Measurements from ENCODE around the gene ISCA1. TPM values are rescaled to one million over a fixed set of nuclear protein-coding genes. Genes with fewer than 3 reads are reported as not detected.
"Not testable (repeated sequence)": the region's sequence is repeated elsewhere in the genome, so short reads cannot be mapped to it uniquely, and the experiment has no call there.

ISCA1 gene
- total RNA-seq, 1 donor from 2014 or later = 24.1 TPM

DNA sequence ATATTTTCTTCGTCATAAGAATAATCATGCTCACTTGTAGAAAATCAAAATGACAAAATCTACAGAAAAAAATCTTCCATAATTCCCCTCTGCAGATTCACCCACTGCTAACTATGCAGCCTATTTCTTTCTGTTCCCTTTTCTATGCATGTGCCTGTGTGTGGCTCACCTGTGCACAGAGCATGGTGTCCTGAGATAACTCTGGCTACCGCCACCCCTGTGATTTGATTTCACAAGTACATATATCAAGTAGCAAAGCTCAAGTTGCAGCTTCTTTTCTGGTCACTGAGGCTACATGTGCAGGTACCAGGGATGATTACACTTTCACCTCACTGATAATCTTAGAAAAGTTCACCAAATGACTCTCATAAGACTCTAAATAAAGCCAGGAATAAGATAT, 18.4 kb upstream of the ISCA1 start:
- H3K4me1 Mint-ChIP-seq (ENCODE audit: low read depth) = peaks cover 11% of the 10 kb centered on the region
- H3K4me3 Mint-ChIP-seq (ENCODE audit: unreplicated experiment) = no peak overlapping the region
- no peak overlapping the region for H3K27ac Mint-ChIP-seq (ENCODE audit: unreplicated experiment)
- H3K36me3 Mint-ChIP-seq (ENCODE audit: low read depth) = peaks cover 45% of the 10 kb centered on the region
- H3K9me3 Mint-ChIP-seq (ENCODE audit: low read depth) = no peaks in the 10 kb centered on the region
- TF ChIP-seq, protein P1, sequence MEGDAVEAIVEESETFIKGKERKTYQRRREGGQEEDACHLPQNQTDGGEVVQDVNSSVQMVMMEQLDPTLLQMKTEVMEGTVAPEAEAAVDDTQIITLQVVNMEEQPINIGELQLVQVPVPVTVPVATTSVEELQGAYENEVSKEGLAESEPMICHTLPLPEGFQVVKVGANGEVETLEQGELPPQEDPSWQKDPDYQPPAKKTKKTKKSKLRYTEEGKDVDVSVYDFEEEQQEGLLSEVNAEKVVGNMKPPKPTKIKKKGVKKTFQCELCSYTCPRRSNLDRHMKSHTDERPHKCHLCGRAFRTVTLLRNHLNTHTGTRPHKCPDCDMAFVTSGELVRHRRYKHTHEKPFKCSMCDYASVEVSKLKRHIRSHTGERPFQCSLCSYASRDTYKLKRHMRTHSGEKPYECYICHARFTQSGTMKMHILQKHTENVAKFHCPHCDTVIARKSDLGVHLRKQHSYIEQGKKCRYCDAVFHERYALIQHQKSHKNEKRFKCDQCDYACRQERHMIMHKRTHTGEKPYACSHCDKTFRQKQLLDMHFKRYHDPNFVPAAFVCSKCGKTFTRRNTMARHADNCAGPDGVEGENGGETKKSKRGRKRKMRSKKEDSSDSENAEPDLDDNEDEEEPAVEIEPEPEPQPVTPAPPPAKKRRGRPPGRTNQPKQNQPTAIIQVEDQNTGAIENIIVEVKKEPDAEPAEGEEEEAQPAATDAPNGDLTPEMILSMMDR (IDR thresholded peaks at IDR 0.05) = no peak
- no peak for DNase-seq (ENCODE audit: low spot score)
- H3K27me3 Mint-ChIP-seq (ENCODE audit: low read depth) = no peaks in the 10 kb centered on the region

GRCh38 chr9:86298873-86299272, 16.5 kb upstream of the ISCA1 start:
- H3K4me1 Mint-ChIP-seq (ENCODE audit: low read depth) = peaks cover 6% of the 10 kb centered on the region

DNA sequence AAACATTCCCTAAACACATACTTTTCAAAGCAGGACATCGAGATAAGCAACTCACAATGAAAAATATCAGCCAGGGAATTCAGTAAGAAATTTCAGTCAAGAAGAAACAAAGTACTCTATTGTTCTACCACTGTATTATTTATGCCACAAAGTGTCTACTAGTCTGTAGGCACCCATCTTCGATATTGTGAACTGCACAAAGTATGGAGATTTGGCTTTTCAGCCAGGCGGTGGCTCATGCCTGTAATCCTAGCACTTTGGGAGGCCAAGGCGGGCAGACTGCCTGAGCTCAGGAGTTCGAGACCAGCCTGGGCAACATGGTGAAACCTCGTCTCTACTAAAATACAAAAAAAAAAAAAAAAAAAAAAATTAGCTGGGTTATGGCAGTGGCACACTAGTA, 8.0 kb upstream of the ISCA1 start:
- not testable (repeated sequence) for H3K4me3 Mint-ChIP-seq (ENCODE audit: unreplicated experiment); H3K9me3 Mint-ChIP-seq (ENCODE audit: low read depth); H3K27ac Mint-ChIP-seq (ENCODE audit: unreplicated experiment); DNase-seq (ENCODE audit: low spot score); H3K27me3 Mint-ChIP-seq (ENCODE audit: low read depth); H3K4me1 Mint-ChIP-seq (ENCODE audit: low read depth)
- H3K36me3 Mint-ChIP-seq (ENCODE audit: low read depth) = peaks cover 12% of the 10 kb centered on the region

More at GRCh38 chr9:86298873-86299272, 16.5 kb upstream of the ISCA1 start:
- no peaks in the 10 kb centered on the region for H3K9me3 Mint-ChIP-seq (ENCODE audit: low read depth)
- no peaks in the 10 kb centered on the region for H3K27me3 Mint-ChIP-seq (ENCODE audit: low read depth)
- no peak overlapping the region for H3K27ac Mint-ChIP-seq (ENCODE audit: unreplicated experiment)
- peaks cover 42% of the 10 kb centered on the region for H3K36me3 Mint-ChIP-seq (ENCODE audit: low read depth)
- TF ChIP-seq, protein P1 (IDR thresholded peaks at IDR 0.05) = no peak
- H3K4me3 Mint-ChIP-seq (ENCODE audit: unreplicated experiment) = no peak overlapping the region
- DNase-seq (ENCODE audit: low spot score) = no peak

- DNase-seq (ENCODE audit: low spot score) = no peak
- no peaks in the 10 kb centered on the region for H3K27me3 Mint-ChIP-seq (ENCODE audit: low read depth)
- no peaks in the 10 kb centered on the region for H3K4me1 Mint-ChIP-seq (ENCODE audit: low read depth)
- H3K36me3 Mint-ChIP-seq (ENCODE audit: low read depth) = peaks cover 10% of the 10 kb centered on the region
- no peak overlapping the region for H3K27ac Mint-ChIP-seq (ENCODE audit: unreplicated experiment)
- H3K4me3 Mint-ChIP-seq (ENCODE audit: unreplicated experiment) = no peak overlapping the region
- TF ChIP-seq, protein P1 (IDR thresholded peaks at IDR 0.05) = no peak
- H3K9me3 Mint-ChIP-seq (ENCODE audit: low read depth) = no peaks in the 10 kb centered on the region
Observed at GRCh38 chr9:86288499-86289198, 6.3 kb upstream of the ISCA1 start.

- TF ChIP-seq, protein P1 (IDR thresholded peaks at IDR 0.05) = peak; percentile 64
- H3K9me3 Mint-ChIP-seq (ENCODE audit: low read depth) = no peaks in the 10 kb centered on the region
- H3K27me3 Mint-ChIP-seq (ENCODE audit: low read depth) = no peaks in the 10 kb centered on the region
- peaks cover 5% of the 10 kb centered on the region for H3K36me3 Mint-ChIP-seq (ENCODE audit: low read depth)
- H3K27ac Mint-ChIP-seq (ENCODE audit: unreplicated experiment) = peak overlapping the region; percentile 18
- DNase-seq (ENCODE audit: low spot score) = no peak
- H3K4me3 Mint-ChIP-seq (ENCODE audit: unreplicated experiment) = no peak overlapping the region
- peaks cover 8% of the 10 kb centered on the region for H3K4me1 Mint-ChIP-seq (ENCODE audit: low read depth)
Observed at GRCh38 chr9:86287013-86287412, 4.7 kb upstream of the ISCA1 start.

- Mint-ChIP-seq H3K4me1 (ENCODE audit: low read depth) (peaks cover 12% of the 10 kb centered on the region), H3K27me3 (ENCODE audit: low read depth) (no peaks in the 10 kb centered on the region), H3K36me3 (ENCODE audit: low read depth) (peaks cover 5% of the 10 kb centered on the region), H3K4me3 (ENCODE audit: unreplicated experiment) (no peak overlapping the region), H3K9me3 (ENCODE audit: low read depth) (no peaks in the 10 kb centered on the region), H3K27ac (ENCODE audit: unreplicated experiment) (no peak overlapping the region)
- TF ChIP-seq, protein P1 (IDR thresholded peaks at IDR 0.05) = no peak
- no peak for DNase-seq (ENCODE audit: low spot score)
Observed at GRCh38 chr9:86286278-86286677, 3.9 kb upstream of the ISCA1 start.
